ENCODE data around the gene C9orf85.

DNA sequence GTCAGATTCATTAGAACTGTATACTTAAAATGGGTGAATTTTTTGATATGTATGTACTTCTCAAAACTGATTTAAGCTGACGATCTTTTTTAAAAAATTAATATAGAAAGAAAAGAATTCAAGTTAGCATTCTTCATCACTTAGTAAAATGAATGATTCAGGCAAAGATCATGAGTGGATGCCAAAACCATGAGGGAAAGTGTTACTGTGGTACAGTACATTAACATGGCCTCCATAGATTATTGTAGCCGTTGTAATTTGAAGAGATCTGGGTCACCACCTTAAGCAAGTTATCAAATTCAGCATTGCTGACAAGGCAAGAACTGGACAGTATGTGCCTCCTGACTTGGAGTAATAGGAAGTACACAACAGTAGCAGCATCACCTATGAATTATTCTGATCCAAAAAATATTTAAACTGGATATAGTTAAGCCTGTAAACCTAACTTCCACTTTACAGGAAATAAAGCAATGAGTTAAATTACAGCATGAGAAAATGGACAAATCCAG is 29.7 kb downstream of the C9orf85 start:
- TF ChIP-seq, protein P1, sequence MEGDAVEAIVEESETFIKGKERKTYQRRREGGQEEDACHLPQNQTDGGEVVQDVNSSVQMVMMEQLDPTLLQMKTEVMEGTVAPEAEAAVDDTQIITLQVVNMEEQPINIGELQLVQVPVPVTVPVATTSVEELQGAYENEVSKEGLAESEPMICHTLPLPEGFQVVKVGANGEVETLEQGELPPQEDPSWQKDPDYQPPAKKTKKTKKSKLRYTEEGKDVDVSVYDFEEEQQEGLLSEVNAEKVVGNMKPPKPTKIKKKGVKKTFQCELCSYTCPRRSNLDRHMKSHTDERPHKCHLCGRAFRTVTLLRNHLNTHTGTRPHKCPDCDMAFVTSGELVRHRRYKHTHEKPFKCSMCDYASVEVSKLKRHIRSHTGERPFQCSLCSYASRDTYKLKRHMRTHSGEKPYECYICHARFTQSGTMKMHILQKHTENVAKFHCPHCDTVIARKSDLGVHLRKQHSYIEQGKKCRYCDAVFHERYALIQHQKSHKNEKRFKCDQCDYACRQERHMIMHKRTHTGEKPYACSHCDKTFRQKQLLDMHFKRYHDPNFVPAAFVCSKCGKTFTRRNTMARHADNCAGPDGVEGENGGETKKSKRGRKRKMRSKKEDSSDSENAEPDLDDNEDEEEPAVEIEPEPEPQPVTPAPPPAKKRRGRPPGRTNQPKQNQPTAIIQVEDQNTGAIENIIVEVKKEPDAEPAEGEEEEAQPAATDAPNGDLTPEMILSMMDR (IDR thresholded peaks at IDR 0.05) = no peak
- TF ChIP-seq POLR2AphosphoS5 (IDR thresholded peaks at IDR 0.05) = no peak
- no peak for TF ChIP-seq POLR2A (IDR thresholded peaks at IDR 0.05)

All from upper lobe of left lung (tissue), 4 donors.